Anterior cingulate cortex (tissue), 58 donors: ENCODE measurements around the gene HEG1.

ENCODE experiments used
- DNase-seq, 58 donors: peaks; one replicate each; lab custom pipeline; 2025; lab: John Stamatoyannopoulos, UW

Gene HEG1

GRCh38 chr3:125069968-125070745 is 14.4 kb upstream of the HEG1 start:
- DNase-seq, result no peak

DNA sequence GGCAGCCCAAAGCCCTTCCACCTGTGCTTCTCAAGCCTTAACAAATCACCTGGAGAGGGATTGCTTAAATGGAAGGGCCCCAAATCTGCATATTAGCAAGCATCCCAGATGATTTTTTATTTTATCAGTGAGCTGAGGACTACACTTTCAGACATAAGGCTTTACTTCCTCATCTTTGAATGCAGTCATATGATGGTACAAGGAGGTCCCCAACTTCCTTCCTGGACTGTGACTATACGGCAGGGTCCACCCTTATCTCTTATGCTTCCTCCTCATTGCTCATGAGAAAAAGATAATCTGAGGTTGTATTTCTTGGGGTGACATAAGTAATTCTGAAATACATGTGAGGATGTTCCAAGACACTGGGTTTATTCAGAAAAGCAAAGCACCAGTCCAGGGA is 13.7 kb upstream of the HEG1 start:
- DNase-seq, result no peak

GRCh38 chr3:125068265-125068664 is 12.5 kb upstream of the HEG1 start:
- DNase-seq, result no peak

DNA sequence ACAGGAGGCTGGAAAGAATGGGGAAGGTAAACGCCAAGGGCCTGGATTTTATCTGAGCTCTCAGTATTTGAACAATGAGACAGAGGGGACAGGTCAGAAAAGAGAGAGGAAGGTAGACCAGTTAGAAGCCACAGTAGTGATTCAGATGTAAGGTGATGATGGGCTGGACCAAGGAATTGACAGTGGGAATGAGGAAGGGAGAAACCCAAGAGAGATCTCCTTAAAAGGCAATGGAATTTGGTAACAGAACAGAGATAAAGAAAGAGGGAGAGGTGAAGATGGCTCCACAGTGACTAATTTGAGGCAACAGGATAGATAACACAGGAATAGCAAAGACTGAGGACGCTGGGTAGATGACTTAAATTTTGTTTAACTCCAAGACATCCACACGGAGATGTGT is 11.4 kb upstream of the HEG1 start:
- no peak for DNase-seq

DNA sequence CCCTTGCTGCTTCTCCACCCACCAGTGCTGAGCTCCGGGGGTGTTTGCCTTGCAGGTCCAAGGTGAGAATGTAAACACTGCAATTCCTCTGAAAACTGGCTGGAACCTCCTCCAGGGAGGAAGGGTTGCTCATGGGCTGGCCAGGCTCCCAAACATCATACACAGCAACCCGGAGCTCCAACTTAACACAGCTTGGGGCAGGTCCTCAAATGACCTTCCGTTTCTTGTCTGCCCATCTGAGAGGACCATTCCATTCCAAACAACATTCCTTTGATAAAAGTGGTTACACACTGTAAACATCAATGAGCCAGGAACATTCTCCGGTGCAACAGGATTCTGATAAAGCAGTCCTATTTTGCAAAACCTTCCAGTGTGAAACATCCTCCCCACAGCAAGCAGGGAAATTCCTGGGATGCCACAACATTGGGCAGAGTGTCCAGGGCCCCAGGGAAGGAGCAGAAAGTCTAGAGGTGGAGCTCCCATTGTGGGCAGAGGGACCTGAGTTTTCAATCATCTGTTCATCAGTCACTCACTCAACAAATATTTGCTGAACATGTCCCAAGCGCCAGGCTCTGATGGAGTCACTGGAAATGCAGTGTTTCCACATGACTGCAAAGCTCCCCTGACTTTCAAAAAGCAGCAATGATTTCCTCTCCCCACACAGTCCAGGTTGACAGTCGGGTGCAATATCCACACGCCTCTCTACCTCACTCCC is 7.3 kb upstream of the HEG1 start:
- no peak for DNase-seq

GRCh38 chr3:125061646-125062045 is 5.8 kb upstream of the HEG1 start:
- no peak for DNase-seq

GRCh38 chr3:125061170-125061569 is 5.4 kb upstream of the HEG1 start:
- DNase-seq, result no peak

DNA sequence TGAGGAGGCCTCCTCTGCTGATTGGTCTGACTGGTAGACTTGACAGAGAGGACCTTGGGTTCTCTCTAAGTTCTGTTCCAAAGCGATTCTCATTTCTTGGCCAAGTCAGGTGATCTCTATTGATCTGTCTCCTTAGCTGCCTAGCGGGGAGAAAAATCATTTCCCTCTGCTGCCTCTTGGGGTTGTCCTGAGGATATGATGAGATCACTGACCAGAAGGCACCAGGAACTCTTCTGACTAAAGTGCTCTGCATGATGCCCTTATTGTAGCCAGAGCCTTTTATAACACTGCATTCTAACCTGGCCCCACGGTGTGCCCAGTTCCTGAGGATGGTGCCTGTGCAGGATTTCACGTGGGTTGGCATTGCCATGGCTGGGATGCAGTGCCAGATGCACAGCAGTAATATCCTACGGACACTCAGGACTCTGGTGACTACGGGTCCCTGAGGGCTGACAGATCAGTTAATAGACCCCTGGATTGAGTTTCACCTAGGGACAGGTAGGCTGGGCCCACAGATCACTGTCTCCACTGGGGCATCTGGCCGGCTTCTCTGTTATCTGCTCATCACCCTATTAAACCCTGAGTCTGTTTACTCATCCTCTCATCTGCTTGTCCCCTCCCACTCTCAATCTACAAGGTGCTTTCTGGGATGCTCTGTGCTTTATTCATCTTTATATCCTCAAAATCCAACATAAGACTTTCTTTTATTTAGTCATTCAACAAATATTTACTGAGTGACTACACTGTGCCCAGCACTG is 3.9 kb upstream of the HEG1 start:
- DNase-seq, result no peak

GRCh38 chr3:125058959-125059358 is 3.2 kb upstream of the HEG1 start:
- DNase-seq, result no peak

DNA sequence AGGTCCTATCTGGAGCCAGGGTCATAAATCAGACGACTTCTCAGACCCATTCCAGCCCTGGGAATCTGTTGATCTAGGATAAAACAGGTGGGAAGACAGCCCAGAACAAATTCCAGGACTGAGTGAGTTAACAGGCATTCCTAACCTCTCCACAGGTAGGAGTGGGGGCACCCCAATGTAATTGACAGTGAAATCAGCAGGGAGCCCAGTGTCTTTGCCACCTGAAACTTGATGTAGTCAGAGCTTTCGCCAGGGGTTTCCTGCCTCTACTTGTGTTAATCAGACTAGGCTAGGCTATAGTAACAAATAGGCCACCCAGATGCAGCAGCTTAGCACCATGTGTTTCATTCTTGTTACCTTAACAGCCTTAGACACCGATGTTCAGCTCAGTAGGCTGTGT is 2.7 kb upstream of the HEG1 start:
- DNase-seq, result no peak

DNA sequence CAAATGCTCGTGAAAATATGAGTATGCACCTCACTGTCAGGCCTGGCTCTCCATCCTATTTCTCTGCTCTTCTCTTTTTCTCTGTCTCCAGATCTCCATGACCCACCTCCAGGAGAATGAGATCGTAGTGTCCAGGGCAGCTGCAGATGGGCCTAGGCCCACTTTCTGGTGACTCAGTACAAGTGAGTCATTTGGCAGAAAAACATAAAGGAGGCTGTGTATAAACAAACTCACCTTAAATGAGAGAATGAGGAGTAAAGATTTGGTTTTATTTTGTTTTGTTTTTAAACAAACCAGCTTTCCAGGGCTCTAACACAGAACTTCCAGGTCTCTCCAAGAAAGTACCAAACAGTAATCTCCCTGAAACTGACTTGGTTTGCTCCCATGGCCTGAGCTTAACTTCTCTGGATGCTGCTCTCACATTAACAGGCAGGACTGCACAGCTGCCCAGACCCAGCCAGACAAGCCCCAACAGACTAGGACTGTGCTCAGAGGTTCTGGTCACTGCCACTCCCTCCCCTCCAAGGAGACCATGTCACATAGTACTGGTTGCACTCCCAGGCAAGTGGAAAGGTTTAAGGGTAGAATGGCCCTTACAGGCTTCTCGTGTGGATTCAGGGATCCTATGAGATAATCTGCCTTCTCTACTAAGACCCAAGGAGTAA is 1.5 kb upstream of the HEG1 start:
- no peak for DNase-seq

GRCh38 chr3:125055331-125055912 is 375 bp downstream of the HEG1 start:
- peak in 6 of 58 donors; percentile 29 to 66 (median 55) for DNase-seq

DNA sequence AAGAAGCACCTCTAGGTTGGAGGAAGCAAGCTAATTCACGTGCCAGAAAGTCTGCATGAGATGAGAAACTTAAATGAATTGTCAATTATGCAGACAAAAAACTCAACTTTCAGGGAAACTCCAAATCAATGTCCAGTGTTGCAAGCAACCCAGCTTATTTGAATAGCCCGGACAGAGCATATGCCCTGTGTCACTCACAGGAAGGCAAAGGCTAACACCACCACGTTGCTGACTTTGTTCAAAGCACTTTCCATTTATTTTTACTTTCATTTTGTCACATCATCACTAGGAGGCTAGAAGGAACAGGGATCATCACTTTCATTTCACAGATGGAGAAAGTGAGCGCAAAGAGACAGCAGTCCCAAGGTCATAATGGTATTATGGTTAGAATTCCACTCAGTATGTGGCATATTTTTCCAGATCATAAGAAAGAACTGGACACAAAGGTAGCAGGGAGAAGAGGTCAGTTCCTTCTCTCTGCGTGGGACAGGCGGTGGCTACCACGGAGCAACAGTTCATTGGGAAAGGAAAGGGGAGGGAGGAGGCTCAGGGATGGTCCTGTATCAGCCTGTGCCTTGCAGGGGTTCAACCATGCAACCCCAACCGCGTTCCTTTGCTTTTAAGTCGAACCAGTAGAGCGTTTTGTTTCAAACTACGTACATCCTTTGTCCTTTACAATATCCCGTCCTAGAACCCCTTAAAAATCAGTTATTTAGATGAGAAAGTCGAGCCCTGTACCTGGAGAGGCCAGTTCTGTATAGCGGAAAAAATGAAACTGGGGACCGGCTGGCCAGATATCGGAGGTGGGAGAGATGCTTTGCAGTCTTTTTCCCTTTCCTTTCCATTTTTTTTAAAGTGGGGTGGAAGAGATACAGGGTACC is 1.1 kb downstream of the HEG1 start:
- DNase-seq, result peak in 9 of 58 donors; percentile 5 to 61 (median 43)

GRCh38 chr3:125054062-125054448 is 1.7 kb downstream of the HEG1 start:
- DNase-seq, result no peak

- DNase-seq, result no peak
Measured at GRCh38 chr3:125053304-125053699, 2.5 kb downstream of the HEG1 start.

DNA sequence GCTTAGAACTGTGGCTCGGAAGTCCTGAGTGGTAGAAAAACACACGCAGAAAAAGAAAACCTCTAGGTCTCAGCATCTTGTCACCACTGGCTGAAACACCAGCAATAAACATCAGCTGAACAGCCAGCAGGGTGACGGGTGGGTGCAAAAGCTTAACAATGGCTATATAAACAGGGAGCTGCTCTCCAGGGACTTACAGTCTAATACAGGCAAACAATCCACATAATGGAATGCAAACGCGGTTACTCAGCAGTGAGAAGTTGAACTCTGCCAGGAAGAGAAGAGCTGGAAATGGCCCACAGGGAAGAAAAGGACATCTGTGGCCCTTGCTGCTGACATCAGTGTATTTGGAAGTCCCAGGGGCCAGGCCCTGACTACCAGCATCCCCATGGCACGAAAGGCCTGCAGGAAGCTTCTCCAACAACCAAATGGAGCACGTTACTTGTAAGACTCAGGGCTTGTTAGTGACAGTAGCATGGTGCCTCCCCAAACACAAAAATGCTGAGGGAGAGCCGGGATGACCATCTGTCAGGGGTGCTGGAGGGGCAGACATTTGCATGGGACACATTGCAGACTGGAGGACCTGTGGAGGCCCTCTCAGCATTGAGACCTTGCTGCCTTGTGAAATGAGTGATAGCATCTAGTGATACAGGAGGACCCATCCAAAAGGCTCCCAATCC is 3.0 kb downstream of the HEG1 start:
- DNase-seq, result peak in 13 of 58 donors; percentile 13 to 51 (median 28)

- DNase-seq, result peak in 22 of 58 donors; percentile 12 to 63 (median 29)
Measured at GRCh38 chr3:125051715-125052581, 3.8 kb downstream of the HEG1 start.

DNA sequence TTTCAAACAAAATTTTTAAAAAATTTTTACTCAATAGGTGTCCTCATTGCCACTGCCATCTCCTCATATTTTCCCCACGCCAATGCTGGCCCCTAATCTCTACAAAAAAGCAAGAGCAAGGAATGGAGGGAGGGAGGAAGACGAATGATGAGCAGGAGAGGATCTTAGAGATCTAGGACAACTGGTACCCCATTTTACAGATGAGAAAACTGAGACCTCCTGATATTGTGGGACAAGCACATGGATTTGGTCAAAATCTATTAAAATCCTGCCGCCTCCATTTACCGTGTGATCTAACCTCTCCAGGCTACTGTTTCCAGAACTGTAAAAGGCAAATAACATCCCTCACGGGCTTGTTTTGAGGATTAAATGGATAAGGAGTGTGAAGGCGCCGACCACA is 4.6 kb downstream of the HEG1 start:
- no peak for DNase-seq
